GM18909 (cell line): ENCODE measurements around the gene RRP15.

Experiments used
- ATAC-seq: cut with Tn5 transposase; IDR thresholded peaks from one replicate; pipeline ENCODE4 v1.9.1; 2021; ENCODE audit warnings: mild to moderate bottlenecking; ENCODE audit not compliant: unreplicated experiment, poor library complexity

The RRP15 gene

DNA sequence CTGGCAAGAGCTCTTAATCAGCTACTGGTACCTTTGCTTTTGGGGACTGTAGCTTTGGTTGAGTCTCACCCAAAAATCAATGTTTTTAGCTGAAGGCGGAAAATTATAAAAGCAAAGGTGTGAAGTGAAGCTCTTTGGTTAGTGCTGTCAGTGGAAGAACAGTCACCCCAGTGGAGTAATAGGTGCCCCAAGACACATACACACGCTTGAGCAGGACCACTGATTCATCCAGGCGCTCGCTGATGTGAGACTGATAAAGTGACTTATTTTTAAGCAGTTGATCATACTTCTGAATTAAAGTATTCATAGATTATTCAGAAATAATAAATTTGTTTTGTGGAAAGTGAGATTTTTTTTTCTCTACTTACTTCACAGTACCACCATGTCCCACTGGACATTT is 97.2 kb downstream of the RRP15 start:
- no peak for ATAC-seq

DNA sequence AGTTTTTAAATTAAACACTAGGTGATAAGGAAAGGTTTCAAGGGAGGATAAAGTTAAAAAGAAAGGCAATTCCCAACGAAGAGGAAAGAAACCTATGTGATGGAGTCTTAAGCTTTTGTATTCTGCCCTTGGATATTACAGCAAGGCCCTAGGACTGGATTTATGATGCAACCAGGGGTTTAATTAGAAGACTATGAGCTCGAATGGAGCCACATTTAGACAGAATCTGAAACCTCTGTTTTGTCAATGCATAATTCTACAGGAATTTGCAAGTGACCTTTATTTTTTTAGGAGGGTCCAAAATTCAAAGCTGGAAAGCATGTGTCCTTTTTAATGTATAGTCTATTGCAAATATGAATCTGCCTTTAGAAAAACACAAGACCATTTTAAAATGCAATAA is 98.0 kb downstream of the RRP15 start:
- no peak for ATAC-seq

DNA sequence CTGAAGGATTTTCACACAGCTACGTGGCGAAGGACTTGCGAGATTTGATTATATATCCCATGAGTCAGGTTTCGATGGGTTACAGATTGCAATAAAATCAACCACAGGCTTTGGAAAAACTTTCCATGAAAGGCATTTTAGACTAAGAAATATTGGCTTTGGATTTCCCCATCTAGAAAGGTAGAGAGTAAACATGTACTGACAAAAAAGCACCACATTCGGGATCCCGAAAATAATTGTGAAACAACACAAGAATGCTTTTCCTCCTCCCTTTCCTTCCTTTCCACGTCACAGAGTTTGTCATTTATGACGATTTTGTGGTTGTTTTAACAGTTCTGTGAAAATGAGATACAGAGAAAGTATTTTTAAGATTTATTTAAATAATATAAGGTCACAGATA is 98.6 kb downstream of the RRP15 start:
- no peak for ATAC-seq

DNA sequence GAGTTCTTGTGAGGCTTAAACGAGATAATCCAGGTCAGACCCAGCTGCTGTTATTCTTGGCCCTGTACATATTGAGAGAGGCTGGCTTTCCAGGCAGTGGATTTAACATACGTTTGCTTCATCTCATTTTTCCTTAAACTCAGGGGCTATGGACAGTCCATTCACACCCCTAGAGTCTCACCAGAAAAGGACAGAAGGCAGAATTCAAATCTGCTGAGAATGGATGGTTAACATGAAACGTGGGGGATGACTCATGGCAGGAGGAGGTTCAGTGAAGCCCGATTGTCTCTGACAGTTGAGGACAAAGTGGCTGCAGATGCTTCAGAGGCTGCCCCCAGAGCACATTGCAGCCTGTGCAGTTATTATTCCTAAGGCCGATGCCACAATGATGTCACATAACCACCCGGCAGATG is 99.5 kb downstream of the RRP15 start:
- no peak for ATAC-seq
